HCT116 (cell line): ENCODE results near the gene OR2T34. TPM values are rescaled to one million over a fixed set of nuclear protein-coding genes. Genes with fewer than 3 reads are reported as not detected.

Experiments used
- ATAC-seq: fragments of 200-7000 bp; cut with Tn5 transposase; 2 replicates; pipeline ENCODE4 v1.9.1; 2020; ENCODE audit warnings: mild to moderate bottlenecking, moderate library complexity
- BruUV-seq: library from RNA; stranded (reverse); fragments of 400-500 nt; replicated peaks from 2 replicates; lab custom pipeline; 2021; lab: Mats Ljungman, UMichigan
- CTCF ChIA-PET: fragments of 300-600 bp; sonication (Branson Sonifier 250); formaldehyde crosslinking; loops from one replicate; lab custom pipeline; 2021; ENCODE audit warnings: antibody characterized with exemption; lab: Charles Lee
- POLR2A ChIA-PET: fragments of 300-600, 350-600 bp; sonication (Branson Sonifier 250); formaldehyde crosslinking; loops from one replicate; lab custom pipeline; 2021; ENCODE audit warnings: antibody characterized with exemption; lab: Charles Lee
- RAD21 ChIA-PET, 2 experiments: fragments of 300-600 bp; sonication (Branson Sonifier 250); formaldehyde crosslinking; loops; one replicate each; lab custom pipeline; 2023; ENCODE audit warnings: low total read pairs in 2 of 2; ENCODE audit not compliant: uncharacterized antibody in 2 of 2, unreplicated experiment in 2 of 2, low non-redundant PET in 1 of 2; lab: Charles Lee
- DNase-seq: peaks from one replicate; pipeline ENCODE4 v3.0.0-alpha.2; 2010; ENCODE audit warnings: low read depth, low spot score
- H2AFZ ChIP-seq: fragments of 200-600 bp; shearing (Covaris generic), sonication (generic); 2 replicates; pipeline ENCODE4 v1.6.1; 2017; ENCODE audit warnings: low read depth, mixed run types, mixed read lengths, antibody characterized with exemption, low read length; ENCODE audit not compliant: poor library complexity, severe bottlenecking
- H3K27ac ChIP-seq: 2 replicates; pipeline ENCODE4 v1.5.1; 2012; ENCODE audit warnings: low read depth, low read length
- H3K27me3 ChIP-seq: fragments of 200-600 bp; sonication (generic); 2 replicates; pipeline ENCODE4 v1.6.1; 2016; ENCODE audit warnings: mixed run types, low read length, mixed read lengths; ENCODE audit not compliant: insufficient read depth
- H3K36me3 ChIP-seq, 2 experiments: fragments of 200-500 bp in 1 of 2; fragments of 200-600 bp in 1 of 2; sonication (Bioruptor generic) in 1 of 2; sonication (generic) in 1 of 2; 2 replicates each; pipeline versions ENCODE4 v1.5.1 to v1.6.1; 2014 to 2016; ENCODE audit warnings: low read length in 2 of 2, inconsistent platforms in 1 of 2, mixed read lengths in 1 of 2, mixed run types in 1 of 2; ENCODE audit not compliant: insufficient read depth in 2 of 2, control insufficient read depth in 1 of 2
- H3K4me1 ChIP-seq, 2 experiments: fragments of 200-600 bp in 1 of 2; sonication (generic) in 1 of 2; 2 replicates each; pipeline versions ENCODE4 v1.5.1 to v1.6.1; 2012 to 2017; ENCODE audit warnings: low read length in 2 of 2, inconsistent platforms in 1 of 2, mild to moderate bottlenecking in 1 of 2, mixed read lengths in 1 of 2, mixed run types in 1 of 2, moderate library complexity in 1 of 2; ENCODE audit not compliant: insufficient read depth in 2 of 2, control insufficient read depth in 1 of 2
- H3K4me2 ChIP-seq: fragments of 200-600 bp; sonication (generic); 2 replicates; pipeline ENCODE4 v1.6.1; 2017; ENCODE audit warnings: mixed run types, low read length, mixed read lengths
- H3K4me3 ChIP-seq, 2 experiments: fragments of 200-600 bp in 1 of 2; sonication (generic) in 1 of 2; replicated peaks in 1 of 2; 2 replicates each; pipeline ENCODE4 v1.5.1; 2011 to 2016; ENCODE audit warnings: low read length in 2 of 2, control low read depth in 1 of 2, low read depth in 1 of 2, mild to moderate bottlenecking in 1 of 2, mixed read lengths in 1 of 2, mixed run types in 1 of 2
- H3K79me2 ChIP-seq: fragments of 200-600 bp; sonication (generic); 2 replicates; pipeline ENCODE4 v1.6.1; 2017; ENCODE audit warnings: mild to moderate bottlenecking, mixed run types, low read length, moderate library complexity, mixed read lengths; ENCODE audit not compliant: insufficient read depth
- H3K9ac ChIP-seq: fragments of 200-600 bp; sonication (generic); 2 replicates; pipeline ENCODE4 v1.6.1; 2016; ENCODE audit warnings: low read length, mixed read lengths
- H3K9me2 ChIP-seq: fragments of 200-600 bp; sonication (generic), shearing (Covaris generic); 2 replicates; pipeline ENCODE4 v1.6.1; 2017; ENCODE audit warnings: mixed run types, mild to moderate bottlenecking, moderate library complexity; ENCODE audit not compliant: insufficient read depth
- H3K9me3 ChIP-seq, 2 experiments: fragments of 200-500 bp in 1 of 2; fragments of 200-600 bp in 1 of 2; sonication (Bioruptor generic) in 1 of 2; sonication (generic) in 1 of 2; 2 replicates each; pipeline ENCODE4 v1.6.1; 2014 to 2017; ENCODE audit warnings: low read length in 2 of 2, mixed read lengths in 2 of 2, inconsistent platforms in 1 of 2, low read depth in 1 of 2, mild to moderate bottlenecking in 1 of 2, mixed run types in 1 of 2, moderate library complexity in 1 of 2; ENCODE audit not compliant: control insufficient read depth in 1 of 2, insufficient read depth in 1 of 2
- H4K20me1 ChIP-seq: fragments of 200-600 bp; sonication (generic), shearing (Covaris generic); 2 replicates; pipeline ENCODE4 v1.6.1; 2017; ENCODE audit warnings: mixed run types, mild to moderate bottlenecking, moderate library complexity; ENCODE audit not compliant: insufficient read depth
- CBX3 ChIP-seq: IDR thresholded peaks from 2 replicates; pipeline ENCODE4 v1.6.1; 2012; ENCODE audit warnings: low read depth
- CEBPB ChIP-seq: IDR thresholded peaks from 2 replicates; pipeline ENCODE4 v1.6.1; 2012; ENCODE audit warnings: low read depth
- CTCF ChIP-seq, 3 experiments: fragments of 200-600 bp in 1 of 3; sonication (generic) in 1 of 3; IDR thresholded peaks in 2 of 3; conservative IDR thresholded peaks in 1 of 3; 2 replicates each; pipeline ENCODE4 v1.5.1; 2012 to 2017; ENCODE audit warnings: low read depth in 2 of 3, low read length in 2 of 3, antibody characterized with exemption in 1 of 3, borderline replicate concordance in 1 of 3, control low read depth in 1 of 3, mild to moderate bottlenecking in 1 of 3, mixed read lengths in 1 of 3, mixed run types in 1 of 3, moderate library complexity in 1 of 3; ENCODE audit not compliant: insufficient read depth in 1 of 3
- ELF1 ChIP-seq: IDR thresholded peaks from 2 replicates; pipeline ENCODE4 v1.6.1; 2012; ENCODE audit warnings: low read depth, borderline replicate concordance
- EZH2 ChIP-seq: fragments of 200-600 bp; sonication (generic); IDR thresholded peaks from 2 replicates; pipeline ENCODE4 v1.6.1; 2017; ENCODE audit warnings: antibody characterized with exemption, mixed run types
- MAX ChIP-seq: IDR thresholded peaks from 2 replicates; pipeline ENCODE4 v1.6.1; 2012
- POLR2A ChIP-seq: IDR thresholded peaks from 2 replicates; pipeline ENCODE4 v1.7.0; 2011; ENCODE audit warnings: borderline replicate concordance; ENCODE audit not compliant: insufficient read depth, insufficient read length; ENCODE audit errors: extremely low read depth
- POLR2AphosphoS5 ChIP-seq: IDR thresholded peaks from 2 replicates; pipeline ENCODE4 v1.6.1; 2011; ENCODE audit warnings: mild to moderate bottlenecking, low read depth, low read length, moderate library complexity
- RAD21 ChIP-seq: IDR thresholded peaks from 2 replicates; pipeline ENCODE4 v1.6.1; 2012; ENCODE audit warnings: low read depth, mild to moderate bottlenecking
- REST ChIP-seq: IDR thresholded peaks from 2 replicates; pipeline ENCODE4 v1.6.1; 2012; ENCODE audit warnings: low read depth
- SIN3A ChIP-seq: IDR thresholded peaks from 2 replicates; pipeline ENCODE4 v1.6.1; 2012; ENCODE audit warnings: low read depth
- SP1 ChIP-seq: IDR thresholded peaks from 2 replicates; pipeline ENCODE4 v1.6.1; 2012; ENCODE audit warnings: low read depth
- intact Hi-C: fragments of 100-400 bp; cut with micrococcal nuclease; formaldehyde crosslinking; loops from 2 replicates; pipeline ENCODE4 v1.10.0; 2022
- total RNA-seq: library from RNA; stranded (reverse); gene quantifications from one replicate; pipeline ENCODE4 v1.2.1, GENCODE V29; 2021; ENCODE audit not compliant: unreplicated experiment

OR2T34 gene
- total RNA-seq, 1 experiment from 2014 or later, result not detected

GRCh38 chr1:248618119-248618518 is 43.6 kb upstream of the OR2T34 start (continued):
- TF ChIP-seq REST, result no peak
- TF ChIP-seq POLR2AphosphoS5, result no peak
- TF ChIP-seq SIN3A, result no peak
- no peak for TF ChIP-seq CEBPB
- TF ChIP-seq SP1, result no peak
- TF ChIP-seq CBX3, result no peak
- no peak for TF ChIP-seq ELF1
- TF ChIP-seq EZH2, result no peak
- TF ChIP-seq RAD21, result no peak

- no peak for ATAC-seq
- H3K79me2 ChIP-seq, result no peaks in the 10 kb centered on the region
- H3K4me3 ChIP-seq, result no peak overlapping the region
- intact Hi-C loops, result no loop called here
- no peak for TF ChIP-seq POLR2A
- TF ChIP-seq MAX, result no peak
- TF ChIP-seq POLR2AphosphoS5, result no peak
- no peak for TF ChIP-seq SIN3A
- TF ChIP-seq CTCF (IDR thresholded peaks at IDR 0.05 in 2 of 3, conservative IDR thresholded peaks at IDR 0.05 in 1 of 3; ENCODE audit: borderline replicate concordance in 1 of 3, insufficient read depth in 1 of 3, low read depth in 2 of 3, low read length in 2 of 3), result no peak
- 0 out of 2 replicates have a peak, but pooled peaks cover 3% of the 10 kb centered on the region for H3K27me3 ChIP-seq
- no peaks in the 10 kb centered on the region for H3K4me1 ChIP-seq
- no peak overlapping the region for H3K9ac ChIP-seq
- DNase-seq, result no peak
- no peaks in the 10 kb centered on the region for H3K9me3 ChIP-seq
- no peak overlapping the region for H3K4me2 ChIP-seq
- no peak overlapping the region for H3K27ac ChIP-seq
- CTCF ChIA-PET, result no interaction called here
- POLR2A ChIA-PET, result no interaction called here
- H3K36me3 ChIP-seq, result no peaks in the 10 kb centered on the region
- no peaks in the 10 kb centered on the region for H3K9me2 ChIP-seq
- no peak overlapping the region for H2AFZ ChIP-seq
- BruUV-seq, result no TSS peak
- no peaks in the 10 kb centered on the region for H4K20me1 ChIP-seq
- RAD21 ChIA-PET, result no interaction called here
These were observed 39.2 kb upstream of the OR2T34 start for GRCh38 chr1:248613742-248614141.
